ENCODE results near the gene EPM2A. TPM values are rescaled to one million over a fixed set of nuclear protein-coding genes. Genes with fewer than 3 reads are reported as not detected.
"Not testable (repeated sequence)": the region's sequence is repeated elsewhere in the genome, so short reads cannot be mapped to it uniquely, and the experiment has no call there.

Gene EPM2A
- total RNA-seq (2014; rRNA removed; shearing (Covaris generic)): 8.3 and 11.1 TPM in 2 replicates
- polyA plus RNA-seq (2015; cell fraction: cytosol; rRNA removed): 7.6 and 10.7 TPM in 2 replicates
- 6.0 and 18.2 TPM in 2 replicates for polyA plus RNA-seq (2015; cell fraction: nucleus; rRNA removed)

GRCh38 chr6:145735356-145736165 lies at the start of gene EPM2A:
EPM2A (minus strand) TSS chr6:145735520; CDS start chr6:145735498, 22 bp downstream.
- peak; percentile 83 for DNase-seq (ENCODE audit: low read depth, low spot score)
- in situ Hi-C loops (cut with HindIII; ENCODE audit: low pct_unique_long_range_greater_than_20kb, low sequenced_read_pairs): no loop called here

GRCh38 chr6:145784683-145785082 lies 49.4 kb upstream of the EPM2A start:
- in situ Hi-C loops (cut with HindIII; ENCODE audit: low pct_unique_long_range_greater_than_20kb, low sequenced_read_pairs): no loop called here
- DNase-seq (ENCODE audit: low read depth, low spot score): no peak

GRCh38 chr6:145783796-145784195 lies 48.5 kb upstream of the EPM2A start:
- in situ Hi-C loops (cut with HindIII; ENCODE audit: low pct_unique_long_range_greater_than_20kb, low sequenced_read_pairs): no loop called here
- DNase-seq (ENCODE audit: low read depth, low spot score): no peak

DNA sequence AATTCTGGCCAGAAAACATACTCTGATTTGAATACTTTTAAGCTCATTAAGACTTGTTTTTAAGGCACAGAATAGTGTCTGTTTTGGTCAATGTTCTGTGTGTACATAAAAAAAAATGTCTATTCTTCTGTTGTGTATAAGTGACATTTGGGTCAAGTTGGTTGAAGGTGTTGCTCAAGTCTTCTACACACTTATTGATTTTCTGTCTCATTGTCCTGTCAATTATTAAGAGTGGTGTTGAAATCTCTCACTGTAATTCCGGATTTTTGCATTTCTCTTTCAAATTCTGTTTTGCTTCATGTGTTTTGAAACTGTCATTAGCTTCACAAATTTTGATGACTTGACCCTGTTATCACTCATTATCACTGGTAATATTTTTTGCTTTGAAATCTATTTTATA lies 37.5 kb upstream of the EPM2A start:
- in situ Hi-C loops (cut with HindIII; ENCODE audit: low pct_unique_long_range_greater_than_20kb, low sequenced_read_pairs): no loop called here
- DNase-seq (ENCODE audit: low read depth, low spot score): no peak

GRCh38 chr6:145765449-145765848 lies 30.1 kb upstream of the EPM2A start:
- in situ Hi-C loops (cut with HindIII; ENCODE audit: low pct_unique_long_range_greater_than_20kb, low sequenced_read_pairs): no loop called here
- DNase-seq (ENCODE audit: low read depth, low spot score): no peak

- no peak for DNase-seq (ENCODE audit: low read depth, low spot score)
- in situ Hi-C loops (cut with HindIII; ENCODE audit: low pct_unique_long_range_greater_than_20kb, low sequenced_read_pairs): no loop called here
Measured at GRCh38 chr6:145763742-145764141, 28.4 kb upstream of the EPM2A start.

GRCh38 chr6:145761584-145761983 lies 26.3 kb upstream of the EPM2A start:
- no peak for DNase-seq (ENCODE audit: low read depth, low spot score)
- in situ Hi-C loops (cut with HindIII; ENCODE audit: low pct_unique_long_range_greater_than_20kb, low sequenced_read_pairs): no loop called here

DNA sequence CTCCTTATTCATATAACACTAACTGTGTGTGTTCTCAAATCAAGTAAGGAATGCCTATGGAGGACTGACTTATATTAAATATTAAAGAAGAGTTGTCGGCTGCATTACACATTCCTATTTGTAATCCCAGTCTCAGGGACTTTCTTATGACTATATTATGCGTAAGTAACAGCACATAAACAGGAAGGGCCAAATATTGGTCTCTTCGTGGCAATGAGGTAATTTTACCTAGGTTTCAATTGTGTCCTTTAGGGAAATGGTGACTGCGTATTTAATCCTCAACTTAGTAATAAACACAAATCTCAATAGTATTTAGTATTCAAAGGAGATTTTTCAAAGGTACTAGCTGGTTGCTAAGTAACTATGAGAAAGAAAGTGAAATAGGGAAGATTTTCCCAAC lies 22.8 kb upstream of the EPM2A start:
- DNase-seq (ENCODE audit: low read depth, low spot score): no peak
- in situ Hi-C loops (cut with HindIII; ENCODE audit: low pct_unique_long_range_greater_than_20kb, low sequenced_read_pairs): no loop called here

DNA sequence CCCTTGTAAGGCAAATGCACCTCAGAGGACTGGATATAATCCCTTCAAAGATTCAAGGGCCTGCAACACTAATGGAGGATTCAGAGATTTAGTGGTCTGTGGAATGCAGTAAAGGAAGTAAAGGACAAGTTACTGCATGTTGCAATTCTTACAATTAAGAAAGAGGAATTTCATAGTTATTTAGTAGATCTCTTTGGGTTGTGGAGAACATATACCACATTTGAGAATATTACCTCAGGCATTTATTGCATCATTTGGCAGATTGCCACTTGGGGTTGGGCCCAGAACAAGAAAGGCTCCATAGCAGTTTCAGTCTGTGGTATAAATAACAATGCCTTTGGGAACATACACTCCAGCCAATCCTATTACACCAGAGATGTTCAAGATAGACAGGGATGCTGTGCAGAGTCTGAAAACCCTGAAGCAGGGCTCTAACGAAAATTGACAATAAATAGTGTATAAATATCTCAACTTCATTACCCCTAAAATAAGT lies 20.9 kb upstream of the EPM2A start:
- in situ Hi-C loops (cut with HindIII; ENCODE audit: low pct_unique_long_range_greater_than_20kb, low sequenced_read_pairs): no loop called here
- DNase-seq (ENCODE audit: low read depth, low spot score): peak; percentile 19

DNA sequence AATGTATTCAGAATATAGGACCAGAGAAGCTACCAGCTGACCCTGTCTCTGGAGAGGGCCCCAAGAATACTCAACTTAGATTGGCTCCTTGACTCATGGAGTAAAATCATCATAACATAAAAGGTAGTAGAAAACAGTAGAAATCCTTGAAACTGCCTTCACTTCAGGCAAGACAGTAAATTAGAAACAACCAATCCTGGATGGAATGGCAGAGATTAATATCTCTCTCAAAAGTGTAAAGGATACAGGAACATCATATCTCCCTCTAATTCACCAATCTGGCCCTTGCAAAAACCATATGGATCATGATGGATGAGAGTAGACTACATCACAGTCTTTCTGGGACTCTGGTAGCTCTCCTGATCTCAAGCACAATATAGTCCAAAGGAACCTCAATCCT lies 20.4 kb upstream of the EPM2A start:
- in situ Hi-C loops (cut with HindIII; ENCODE audit: low pct_unique_long_range_greater_than_20kb, low sequenced_read_pairs): no loop called here
- no peak for DNase-seq (ENCODE audit: low read depth, low spot score)

- DNase-seq (ENCODE audit: low read depth, low spot score): no peak
- in situ Hi-C loops (cut with HindIII; ENCODE audit: low pct_unique_long_range_greater_than_20kb, low sequenced_read_pairs): no loop called here
Measured at GRCh38 chr6:145752638-145753037, 17.3 kb upstream of the EPM2A start.

- in situ Hi-C loops (cut with HindIII; ENCODE audit: low pct_unique_long_range_greater_than_20kb, low sequenced_read_pairs): no loop called here
- peak; percentile 15 for DNase-seq (ENCODE audit: low read depth, low spot score)
Measured at GRCh38 chr6:145749632-145750031, 14.3 kb upstream of the EPM2A start.

DNA sequence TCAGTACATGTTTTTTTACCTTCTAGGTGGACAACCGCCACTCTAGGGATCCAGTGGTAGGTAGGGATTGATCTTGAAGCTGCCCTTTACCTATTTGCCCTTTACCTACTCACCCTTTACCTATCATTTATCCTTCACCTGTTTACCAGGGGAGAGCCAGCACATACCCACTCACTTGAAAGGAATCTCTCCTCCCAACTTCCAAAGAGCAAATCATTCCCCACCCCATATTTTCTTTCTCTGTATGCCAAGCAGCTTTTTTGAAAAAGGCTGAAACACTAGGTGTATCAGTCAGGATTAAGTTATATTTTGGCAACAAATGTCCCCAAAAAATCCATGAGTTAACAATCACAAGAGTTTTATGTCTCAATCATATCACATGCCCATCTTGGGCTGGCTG lies 10.5 kb upstream of the EPM2A start:
- in situ Hi-C loops (cut with HindIII; ENCODE audit: low pct_unique_long_range_greater_than_20kb, low sequenced_read_pairs): no loop called here
- no peak for DNase-seq (ENCODE audit: low read depth, low spot score)

GRCh38 chr6:145744619-145745018 lies 9.3 kb upstream of the EPM2A start:
- no peak for DNase-seq (ENCODE audit: low read depth, low spot score)
- in situ Hi-C loops (cut with HindIII; ENCODE audit: low pct_unique_long_range_greater_than_20kb, low sequenced_read_pairs): no loop called here

DNA sequence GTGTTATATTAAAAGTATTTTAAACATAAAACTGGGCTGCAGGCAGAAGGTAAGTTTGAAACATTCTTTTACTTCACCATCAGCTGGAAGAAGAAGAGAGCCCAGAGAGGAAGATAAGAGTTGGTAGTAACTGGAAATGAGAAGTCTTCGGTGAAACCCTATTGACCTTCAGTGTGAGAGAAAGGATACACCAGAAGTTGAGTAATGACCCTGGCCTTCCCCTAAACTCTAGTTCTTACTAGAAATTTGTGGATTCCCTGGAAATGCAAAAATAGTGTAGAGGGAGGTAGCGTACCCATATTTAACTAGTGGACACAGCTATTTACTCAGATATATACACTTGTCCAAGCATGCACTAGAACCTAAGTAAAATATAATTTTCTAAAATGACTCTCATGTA lies 8.0 kb upstream of the EPM2A start:
- in situ Hi-C loops (cut with HindIII; ENCODE audit: low pct_unique_long_range_greater_than_20kb, low sequenced_read_pairs): no loop called here
- no peak for DNase-seq (ENCODE audit: low read depth, low spot score)

- in situ Hi-C loops (cut with HindIII; ENCODE audit: low pct_unique_long_range_greater_than_20kb, low sequenced_read_pairs): not testable (repeated sequence)
Measured at GRCh38 chr6:145742472-145742871, 7.2 kb upstream of the EPM2A start.

DNA sequence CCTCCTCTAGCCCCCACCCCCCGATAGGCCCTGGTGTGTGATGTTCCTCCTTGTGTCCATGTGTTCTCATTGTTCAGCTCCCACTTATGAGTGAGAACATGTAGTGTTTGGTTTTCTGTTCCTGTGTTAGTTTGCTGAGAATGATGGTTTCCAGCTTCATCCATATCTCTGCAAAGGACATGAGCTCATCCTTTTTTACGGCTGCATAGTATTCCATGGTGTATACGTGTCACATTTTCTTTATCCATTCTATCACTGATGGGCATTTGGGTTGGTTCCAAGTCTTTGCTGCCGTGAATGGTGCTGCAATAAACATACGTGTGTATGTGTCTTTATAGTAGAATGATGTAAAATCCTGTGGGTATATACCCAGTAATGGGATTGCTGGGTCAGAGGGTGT lies 4.4 kb upstream of the EPM2A start:
- in situ Hi-C loops (cut with HindIII; ENCODE audit: low pct_unique_long_range_greater_than_20kb, low sequenced_read_pairs): not testable (repeated sequence)

More at GRCh38 chr6:145742472-145742871, 7.2 kb upstream of the EPM2A start:
- DNase-seq (ENCODE audit: low read depth, low spot score): not testable (repeated sequence)

DNA sequence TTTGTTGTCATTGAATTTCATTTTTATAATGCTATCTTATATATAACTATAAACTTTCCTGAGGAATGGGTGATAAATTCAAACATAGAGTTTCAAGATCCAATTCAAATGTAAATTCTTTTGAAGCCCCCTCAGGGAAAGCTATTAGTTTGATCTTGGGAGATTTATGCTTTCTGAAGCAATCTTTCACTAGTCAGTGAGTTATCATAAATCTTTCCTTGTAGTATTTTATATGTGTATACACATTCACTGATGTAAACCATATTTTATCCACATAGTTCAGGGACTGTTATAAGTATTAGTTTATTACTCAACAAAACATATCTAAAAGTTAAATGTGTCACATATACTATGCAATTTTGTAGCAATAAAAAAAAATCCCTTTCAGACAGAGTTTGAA lies 2.9 kb upstream of the EPM2A start:
- no peak for DNase-seq (ENCODE audit: low read depth, low spot score)
- in situ Hi-C loops (cut with HindIII; ENCODE audit: low pct_unique_long_range_greater_than_20kb, low sequenced_read_pairs): no loop called here

More for the DNA sequence above, 4.4 kb upstream of the EPM2A start:
- DNase-seq (ENCODE audit: low read depth, low spot score): not testable (repeated sequence)

- DNase-seq (ENCODE audit: low read depth, low spot score): no peak
- in situ Hi-C loops (cut with HindIII; ENCODE audit: low pct_unique_long_range_greater_than_20kb, low sequenced_read_pairs): no loop called here
Measured at GRCh38 chr6:145736661-145737144, 1.4 kb upstream of the EPM2A start.

All from SK-MEL-5 (cell line).